B cell (primary cell): ENCODE measurements around the gene SLC35B2. TPM values are rescaled to one million over a fixed set of nuclear protein-coding genes. Genes with fewer than 3 reads are reported as not detected.

Source experiments
- ATAC-seq: fragments of 200-7000 bp; cut with Tn5 transposase; one replicate; pipeline ENCODE4 v1.10.0; 2021; ENCODE audit warnings: low read depth, mild to moderate bottlenecking, moderate number of reproducible peaks, moderate library complexity
- CTCF ChIA-PET: fragments of 350-600 bp; sonication (Branson Sonifier 250); formaldehyde crosslinking; loops from one replicate; lab custom pipeline; 2021; ENCODE audit warnings: antibody characterized with exemption, inconsistent platforms; lab: Charles Lee
- POLR2A ChIA-PET: fragments of 350-600 bp; sonication (Branson Sonifier 250); formaldehyde crosslinking; loops from one replicate; lab custom pipeline; 2021; ENCODE audit warnings: antibody characterized with exemption; lab: Charles Lee
- DNase-seq: peaks from one replicate; pipeline ENCODE4 v3.0.0; 2013
- H2AFZ ChIP-seq: 2 replicates; pipeline ENCODE4 v1.6.1; 2012; ENCODE audit warnings: mild to moderate bottlenecking, low read depth, low read length; ENCODE audit not compliant: insufficient read depth, poor library complexity, severe bottlenecking
- H3K27ac ChIP-seq, 2 donors: 1 replicate in 1 of 2; 2 replicates in 1 of 2; pipeline ENCODE4 v1.5.1; 2012 to 2013; ENCODE audit warnings: low read length in 2 of 2, mild to moderate bottlenecking in 2 of 2, moderate library complexity in 1 of 2
- H3K27me3 ChIP-seq, 4 experiments: fragments of 200-600 bp in 1 of 4; sonication (generic) in 1 of 4; replicated peaks in 1 of 4; 1 replicate in 2 of 4; 2 replicates in 2 of 4; pipeline versions ENCODE4 v1.6.1 to v1.7.0; 2013 to 2016; ENCODE audit warnings: low read length in 3 of 4, mild to moderate bottlenecking in 2 of 4, mixed read lengths in 1 of 4, moderate library complexity in 1 of 4; ENCODE audit not compliant: insufficient read depth in 4 of 4, control insufficient read depth in 3 of 4; ENCODE audit errors: control extremely low read depth in 1 of 4
- H3K36me3 ChIP-seq, 2 experiments: replicated peaks in 1 of 2; 1 replicate in 1 of 2; 2 replicates in 1 of 2; pipeline versions ENCODE4 v1.6.1 to v1.7.1; 2013; ENCODE audit warnings: low read length in 1 of 2; ENCODE audit not compliant: insufficient read depth in 2 of 2, control insufficient read depth in 1 of 2; ENCODE audit errors: control extremely low read depth in 1 of 2, extremely low read depth in 1 of 2
- H3K4me1 ChIP-seq, 2 donors: fragments of 200-600 bp in 1 of 2; sonication (generic) in 1 of 2; 1 replicate in 1 of 2; 2 replicates in 1 of 2; pipeline versions ENCODE4 v1.5.1 to v1.6.1; 2013 to 2017; ENCODE audit warnings: low read length in 2 of 2; ENCODE audit not compliant: control insufficient read depth in 2 of 2, insufficient read depth in 2 of 2
- H3K4me2 ChIP-seq: replicated peaks from 2 replicates; pipeline ENCODE3; 2012; ENCODE audit warnings: mild to moderate bottlenecking, low read depth, low read length; ENCODE audit not compliant: poor library complexity, severe bottlenecking
- H3K4me3 ChIP-seq, 5 experiments: fragments of 200-600 bp in 1 of 5; sonication (generic) in 1 of 5; 1 replicate in 3 of 5; 2 replicates in 2 of 5; pipeline versions ENCODE4 v1.5.1 to v1.7.0; 2011 to 2016; ENCODE audit warnings: low read length in 4 of 5, mild to moderate bottlenecking in 4 of 5, low read depth in 2 of 5, control low read depth in 1 of 5, moderate library complexity in 1 of 5; ENCODE audit not compliant: insufficient read depth in 1 of 5; ENCODE audit errors: control extremely low read depth in 1 of 5, extremely low read depth in 1 of 5
- H3K79me2 ChIP-seq: fragments of 200-600 bp; sonication (generic); one replicate; pipeline ENCODE4 v1.6.0; 2016; ENCODE audit warnings: low read length; ENCODE audit not compliant: control insufficient read depth, insufficient read depth
- H3K9ac ChIP-seq: fragments of 200-600 bp; sonication (generic); 2 replicates; pipeline ENCODE4 v1.6.1; 2017; ENCODE audit warnings: mild to moderate bottlenecking, low read length, moderate library complexity
- H3K9me3 ChIP-seq, 3 donors: one replicate each; pipeline versions ENCODE4 v1.6.1 to v1.7.1; 2013; ENCODE audit warnings: low read length in 2 of 3; ENCODE audit not compliant: control insufficient read depth in 2 of 3, insufficient read depth in 1 of 3; ENCODE audit errors: control extremely low read depth in 1 of 3
- H4K20me1 ChIP-seq: 2 replicates; pipeline ENCODE4 v1.6.0; 2012; ENCODE audit warnings: mild to moderate bottlenecking, low read length; ENCODE audit not compliant: insufficient read depth, control insufficient read depth, poor library complexity, severe bottlenecking
- H3K27ac Mint-ChIP-seq: one replicate; pipeline ENCODE4 v1.8.0; 2021; ENCODE audit warnings: mixed read lengths
- H3K27me3 Mint-ChIP-seq: one replicate; pipeline ENCODE4 v1.8.0; 2021; ENCODE audit warnings: mixed read lengths
- H3K4me1 Mint-ChIP-seq: one replicate; pipeline ENCODE4 v1.8.0; 2021; ENCODE audit warnings: mixed read lengths
- H3K4me3 Mint-ChIP-seq: one replicate; pipeline ENCODE4 v1.8.0; 2021; ENCODE audit warnings: mixed read lengths
- H3K9me3 Mint-ChIP-seq: one replicate; pipeline ENCODE4 v1.8.0; 2022; ENCODE audit warnings: mixed read lengths; ENCODE audit not compliant: insufficient read depth
- CTCF ChIP-seq: fragments of 200-600 bp; IDR thresholded peaks from one replicate; pipeline ENCODE4 v1.8.0; 2022; ENCODE audit warnings: antibody characterized with exemption, mild to moderate bottlenecking
- EZH2 ChIP-seq: IDR thresholded peaks from 2 replicates; pipeline ENCODE4 v1.6.1; 2012; ENCODE audit warnings: borderline replicate concordance, low read depth, mild to moderate bottlenecking, moderate library complexity, low read length; ENCODE audit not compliant: insufficient read depth, poor library complexity, severe bottlenecking
- WGBS: methylation state at CpG from one replicate; pipeline ENCODE4 v1.1.5; 2013; ENCODE audit warnings: missing lambda C conversion rate; ENCODE audit not compliant: insufficient coverage; 5-methylcytosine and 5-hydroxymethylcytosine counted together
- intact Hi-C: fragments of 100-400 bp; cut with micrococcal nuclease; formaldehyde crosslinking; loops from one replicate; pipeline ENCODE4 v1.10.0; 2022
- polyA plus RNA-seq: library from polyadenylated mRNA; depleted of rRNA; stranded (reverse); fragments of >200 nt; gene quantifications from 2 replicates; pipeline ENCODE4 v1.2.3, GENCODE V29; 2012
- total RNA-seq, 2 donors: library from RNA; stranded (reverse); fragments of 120-200 nt in 1 of 2; gene quantifications; 1 replicate in 1 of 2; 2 replicates in 1 of 2; pipeline versions ENCODE4 v1.2.3 to v1.2.4, GENCODE V29; 2013 to 2022

SLC35B2 gene
- total and polyA plus RNA-seq, 2 donors (not counting 1 experiment from before 2014, with no cell fraction given): 30.0 to 35.2 TPM

- Mint-ChIP-seq H3K4me3 (peak overlapping the region; percentile 88), H3K27ac (peak overlapping the region; percentile 100), H3K27me3 (no peaks in the 10 kb centered on the region), H3K4me1 (peaks cover 93% of the 10 kb centered on the region), H3K9me3 (no peaks in the 10 kb centered on the region)
- no peaks in the 10 kb centered on the region for H3K27me3 ChIP-seq
- CTCF ChIA-PET: interaction anchor here (2.7 kb wide), 2 partner anchors 9 to 55 kb away, joined by 14 to 21 read pairs; partner anchors contain the start of gene AARS2
- ATAC-seq (no peak), DNase-seq (peak; percentile 77)
- H3K4me1 ChIP-seq: peaks cover 66 to 91% of the 10 kb centered on the region in 2 donors
- intact Hi-C loops: loop anchor here (5.0 kb wide), 1 partner anchor 631 kb away; the partner anchor contains the start of gene GTPBP2
- WGBS: 43% methylated on average over 6 of the region's 9 CpGs
- H3K36me3 ChIP-seq: peaks cover 4 to 72% of the 10 kb centered on the region in 2 experiments
- peak overlapping the region; percentile 83 to 98 for H3K27ac ChIP-seq
- H3K9me3 ChIP-seq: no peaks in the 10 kb centered on the region
- peak overlapping the region; percentile 97 for H3K4me2 ChIP-seq
- peak overlapping the region; percentile 96 for H3K9ac ChIP-seq
- POLR2A ChIA-PET: interaction anchor here (4.3 kb wide), 1 partner anchor 12 kb away, joined by 87 read pairs; the partner anchor contains the start of gene HSP90AB1
- peaks cover 51% of the 10 kb centered on the region for H4K20me1 ChIP-seq
- no peak overlapping the region for H3K4me3 ChIP-seq
- TF ChIP-seq CTCF (no peak), EZH2 (no peak)
- H3K79me2 ChIP-seq: peaks cover 38% of the 10 kb centered on the region
- no peak overlapping the region for H2AFZ ChIP-seq
Measured at GRCh38 chr6:44258325-44258863, 1.1 kb upstream of the SLC35B2 start.
